ENCODE measurements around the gene COX4I1.

DNA sequence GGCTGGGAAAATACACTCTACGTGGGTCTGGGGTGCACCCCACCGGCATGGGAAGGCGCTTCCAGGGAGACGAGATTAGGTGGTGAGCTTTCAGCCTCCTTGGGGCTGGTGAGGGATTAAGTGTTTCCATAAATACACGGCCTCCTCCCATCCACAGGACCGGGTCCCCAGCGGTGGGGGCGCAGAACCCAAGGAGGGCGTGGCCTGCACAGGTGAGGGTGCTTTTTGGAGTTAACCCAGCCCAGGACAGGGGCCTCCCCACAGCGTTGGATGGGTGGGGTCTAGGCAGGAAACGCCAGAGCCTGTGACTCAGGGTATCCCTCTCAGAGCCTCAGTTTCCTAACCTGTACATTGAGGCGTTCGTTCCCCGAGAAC is 49.7 kb upstream of the COX4I1 start:
- no peak for TF ChIP-seq SP1 (IDR thresholded peaks at IDR 0.05)
- no peak for TF ChIP-seq BHLHE40 (IDR thresholded peaks at IDR 0.05; ENCODE audit: borderline replicate concordance)
- no peak for TF ChIP-seq CTBP1 (IDR thresholded peaks at IDR 0.05; ENCODE audit: borderline replicate concordance)
- no peak for TF ChIP-seq FOXM1 (IDR thresholded peaks at IDR 0.05; ENCODE audit: borderline replicate concordance)
- no peak for TF ChIP-seq ZNF384 (IDR thresholded peaks at IDR 0.05)

All from HEK293T (cell line).